ENCODE data around the gene MED12L. TPM values are rescaled to one million over a fixed set of nuclear protein-coding genes. Genes with fewer than 3 reads are reported as not detected.

The MED12L gene
- total RNA-seq, 1 donor, result 2.2 TPM

DNA sequence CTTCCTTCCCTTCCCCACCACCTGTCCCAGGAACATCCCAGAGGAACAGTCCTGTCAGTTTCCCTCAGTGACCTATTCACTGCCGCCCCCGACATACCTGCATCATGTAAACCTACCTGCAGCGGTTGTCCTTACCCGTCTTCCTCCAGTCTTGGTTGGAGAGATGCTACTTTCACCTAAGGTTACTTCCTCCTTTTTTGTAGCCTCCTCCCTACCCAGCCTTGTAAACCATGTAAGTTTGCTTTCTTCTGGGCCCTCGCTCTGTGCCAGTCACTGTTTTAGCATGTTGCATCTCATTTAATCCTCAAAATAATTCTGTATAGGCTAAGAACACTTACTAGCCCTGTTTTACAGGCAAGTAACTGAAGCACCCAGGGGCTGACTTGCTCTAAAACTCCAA lies 59.3 kb downstream of the MED12L start:
- no peaks in the 10 kb centered on the region for H3K36me3 ChIP-seq (ENCODE audit: insufficient read depth, low read length)
- DNase-seq (ENCODE audit: insufficient read length, low spot score, missing footprints), result no peak
- no peaks in the 10 kb centered on the region for H3K9me3 ChIP-seq (ENCODE audit: low read depth, low read length)
- no peak overlapping the region for H3K4me3 ChIP-seq (ENCODE audit: insufficient read depth, low read length)
- no peak overlapping the region for H3K27ac ChIP-seq (ENCODE audit: low read depth, low read length)
- H3K27me3 ChIP-seq (ENCODE audit: insufficient read depth, low read length), result peaks cover 44% of the 10 kb centered on the region
- H3K79me2 ChIP-seq (ENCODE audit: insufficient read depth, low read length), result no peaks in the 10 kb centered on the region
- no peaks in the 10 kb centered on the region for H4K20me1 ChIP-seq (ENCODE audit: insufficient read depth, low read length)
- peaks cover 10% of the 10 kb centered on the region for H3K4me1 ChIP-seq (ENCODE audit: insufficient read depth, low read length)
- no peak overlapping the region for H3K4me2 ChIP-seq (ENCODE audit: insufficient read depth, low read length)
- no peak overlapping the region for H2AFZ ChIP-seq (ENCODE audit: low read length)
- TF ChIP-seq, protein P1, sequence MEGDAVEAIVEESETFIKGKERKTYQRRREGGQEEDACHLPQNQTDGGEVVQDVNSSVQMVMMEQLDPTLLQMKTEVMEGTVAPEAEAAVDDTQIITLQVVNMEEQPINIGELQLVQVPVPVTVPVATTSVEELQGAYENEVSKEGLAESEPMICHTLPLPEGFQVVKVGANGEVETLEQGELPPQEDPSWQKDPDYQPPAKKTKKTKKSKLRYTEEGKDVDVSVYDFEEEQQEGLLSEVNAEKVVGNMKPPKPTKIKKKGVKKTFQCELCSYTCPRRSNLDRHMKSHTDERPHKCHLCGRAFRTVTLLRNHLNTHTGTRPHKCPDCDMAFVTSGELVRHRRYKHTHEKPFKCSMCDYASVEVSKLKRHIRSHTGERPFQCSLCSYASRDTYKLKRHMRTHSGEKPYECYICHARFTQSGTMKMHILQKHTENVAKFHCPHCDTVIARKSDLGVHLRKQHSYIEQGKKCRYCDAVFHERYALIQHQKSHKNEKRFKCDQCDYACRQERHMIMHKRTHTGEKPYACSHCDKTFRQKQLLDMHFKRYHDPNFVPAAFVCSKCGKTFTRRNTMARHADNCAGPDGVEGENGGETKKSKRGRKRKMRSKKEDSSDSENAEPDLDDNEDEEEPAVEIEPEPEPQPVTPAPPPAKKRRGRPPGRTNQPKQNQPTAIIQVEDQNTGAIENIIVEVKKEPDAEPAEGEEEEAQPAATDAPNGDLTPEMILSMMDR (IDR thresholded peaks at IDR 0.05; ENCODE audit: extremely low read depth, low read depth, low read length), result no peak

DNA sequence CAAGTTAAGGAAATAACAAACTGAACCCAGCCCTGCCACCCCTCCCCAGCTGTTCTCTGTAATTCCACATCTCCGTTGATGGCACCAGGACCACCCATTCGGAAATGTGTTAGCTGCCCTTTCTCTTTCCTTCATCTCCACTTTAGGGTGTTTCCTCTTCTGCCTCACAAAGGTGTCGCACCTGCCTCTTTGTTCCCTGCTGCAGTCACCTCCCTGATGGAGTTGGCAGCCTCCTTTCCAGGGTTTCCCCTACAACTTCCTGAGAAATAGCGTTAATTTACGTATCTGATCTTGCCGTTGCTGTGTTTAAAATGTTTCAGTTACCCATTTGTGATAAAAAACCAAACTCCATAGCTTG lies 60.2 kb downstream of the MED12L start:
- no peak for DNase-seq (ENCODE audit: insufficient read length, low spot score, missing footprints)
- Histone ChIP-seq H3K27me3 (ENCODE audit: insufficient read depth, low read length) (peaks cover 44% of the 10 kb centered on the region), H3K36me3 (ENCODE audit: insufficient read depth, low read length) (no peaks in the 10 kb centered on the region), H3K9me3 (ENCODE audit: low read depth, low read length) (no peaks in the 10 kb centered on the region), H3K4me1 (ENCODE audit: insufficient read depth, low read length) (peaks cover 10% of the 10 kb centered on the region), H4K20me1 (ENCODE audit: insufficient read depth, low read length) (no peaks in the 10 kb centered on the region), H3K79me2 (ENCODE audit: insufficient read depth, low read length) (no peaks in the 10 kb centered on the region), H3K4me2 (ENCODE audit: insufficient read depth, low read length) (peak overlapping the region; percentile 74), H3K27ac (ENCODE audit: low read depth, low read length) (no peak overlapping the region), H3K4me3 (ENCODE audit: insufficient read depth, low read length) (no peak overlapping the region), H2AFZ (ENCODE audit: low read length) (no peak overlapping the region)
- TF ChIP-seq, protein P1 (IDR thresholded peaks at IDR 0.05; ENCODE audit: extremely low read depth, low read depth, low read length), result no peak

DNA sequence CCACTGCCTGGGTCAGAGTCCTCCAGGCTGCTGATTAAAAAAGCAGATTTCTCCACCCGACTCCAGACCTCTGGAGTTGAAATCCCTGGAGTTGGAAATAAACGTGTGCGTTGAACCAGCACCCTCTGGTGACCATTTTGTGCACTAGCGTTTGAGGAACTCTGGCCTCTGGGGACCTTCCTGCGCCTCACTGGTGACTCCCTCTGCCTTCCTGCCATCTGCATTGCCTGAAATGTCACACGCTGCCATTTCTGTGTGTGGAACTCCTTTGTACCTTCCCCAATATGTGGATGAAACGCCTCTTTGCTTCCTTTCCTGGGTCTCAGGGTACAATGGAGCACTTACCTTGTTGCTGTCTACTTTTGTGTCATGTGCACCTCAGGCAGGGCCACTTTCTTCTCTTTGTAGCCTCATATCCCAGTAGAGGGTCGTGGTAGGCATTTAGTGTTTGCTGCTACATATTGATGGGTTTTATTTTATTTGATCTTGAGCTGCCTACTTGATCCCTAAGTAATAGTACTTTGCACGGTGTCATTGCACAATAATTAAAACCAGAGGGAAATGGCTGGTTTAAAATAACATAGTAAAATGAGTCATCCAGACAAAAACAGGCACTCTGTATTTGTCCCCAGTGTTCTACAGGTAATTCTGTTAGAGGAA lies 60.7 kb downstream of the MED12L start:
- H3K4me3 ChIP-seq (ENCODE audit: insufficient read depth, low read length), result peak overlapping the region; percentile 24
- H4K20me1 ChIP-seq (ENCODE audit: insufficient read depth, low read length), result no peaks in the 10 kb centered on the region
- no peaks in the 10 kb centered on the region for H3K9me3 ChIP-seq (ENCODE audit: low read depth, low read length)
- no peak overlapping the region for H3K27ac ChIP-seq (ENCODE audit: low read depth, low read length)
- peak overlapping the region; percentile 74 for H3K4me2 ChIP-seq (ENCODE audit: insufficient read depth, low read length)
- peaks cover 44% of the 10 kb centered on the region for H3K27me3 ChIP-seq (ENCODE audit: insufficient read depth, low read length)
- TF ChIP-seq, protein P1 (IDR thresholded peaks at IDR 0.05; ENCODE audit: extremely low read depth, low read depth, low read length), result peak; percentile 93
- peak; percentile 55 for DNase-seq (ENCODE audit: insufficient read length, low spot score, missing footprints)
- no peaks in the 10 kb centered on the region for H3K79me2 ChIP-seq (ENCODE audit: insufficient read depth, low read length)
- H2AFZ ChIP-seq (ENCODE audit: low read length), result no peak overlapping the region
- H3K4me1 ChIP-seq (ENCODE audit: insufficient read depth, low read length), result peaks cover 10% of the 10 kb centered on the region
- H3K36me3 ChIP-seq (ENCODE audit: insufficient read depth, low read length), result no peaks in the 10 kb centered on the region

DNA sequence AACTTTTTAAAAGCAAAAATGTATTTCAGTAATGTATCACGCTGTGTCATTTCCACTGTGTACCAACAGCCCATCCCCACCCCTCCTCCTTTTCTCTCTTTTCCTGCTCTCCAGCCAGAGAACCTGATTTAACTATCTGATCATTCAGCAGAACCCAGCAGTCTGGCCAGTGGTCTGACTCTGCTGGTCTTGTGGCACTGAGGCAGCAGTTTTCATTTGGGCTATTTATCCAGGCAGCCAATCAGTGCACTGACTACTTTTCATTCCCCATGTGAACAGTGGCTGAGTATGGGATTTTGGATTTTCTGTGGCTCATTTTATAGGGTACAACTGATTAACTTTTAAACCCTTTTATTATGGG lies 61.2 kb downstream of the MED12L start:
- no peak overlapping the region for H3K27ac ChIP-seq (ENCODE audit: low read depth, low read length)
- peak overlapping the region; percentile 74 for H3K4me2 ChIP-seq (ENCODE audit: insufficient read depth, low read length)
- DNase-seq (ENCODE audit: insufficient read length, low spot score, missing footprints), result peak; percentile 13
- no peak overlapping the region for H3K4me3 ChIP-seq (ENCODE audit: insufficient read depth, low read length)
- no peaks in the 10 kb centered on the region for H3K9me3 ChIP-seq (ENCODE audit: low read depth, low read length)
- H2AFZ ChIP-seq (ENCODE audit: low read length), result no peak overlapping the region
- no peaks in the 10 kb centered on the region for H3K79me2 ChIP-seq (ENCODE audit: insufficient read depth, low read length)
- TF ChIP-seq, protein P1 (IDR thresholded peaks at IDR 0.05; ENCODE audit: extremely low read depth, low read depth, low read length), result no peak
- no peaks in the 10 kb centered on the region for H3K36me3 ChIP-seq (ENCODE audit: insufficient read depth, low read length)
- peaks cover 10% of the 10 kb centered on the region for H3K4me1 ChIP-seq (ENCODE audit: insufficient read depth, low read length)
- H3K27me3 ChIP-seq (ENCODE audit: insufficient read depth, low read length), result peaks cover 42% of the 10 kb centered on the region
- no peaks in the 10 kb centered on the region for H4K20me1 ChIP-seq (ENCODE audit: insufficient read depth, low read length)
